AG04449 (cell line): ENCODE data around the gene KIAA2012.
A peak's percentile ranks its signal among the peaks of the same experiment; 100 is the strongest.

Experiments
- CTCF ChIA-PET: fragments of 350-600 bp; formaldehyde crosslinking; extraction: SDS; loops from one replicate; lab custom pipeline; 2021; ENCODE audit warnings: antibody characterized with exemption; lab: Yijun Ruan, JAX
- POLR2A ChIA-PET: fragments of 400-600, 350-600 bp; formaldehyde crosslinking; extraction: SDS; loops from one replicate; lab custom pipeline; 2020; ENCODE audit warnings: antibody characterized with exemption, inconsistent platforms; lab: Yijun Ruan, JAX
- DNase-seq: peaks from one replicate; pipeline ENCODE4 v3.0.0-alpha.2; 2010; ENCODE audit warnings: low read depth, low spot score
- H3K4me3 ChIP-seq: 2 replicates; pipeline ENCODE4 v1.5.1; 2011; ENCODE audit warnings: low read depth, mild to moderate bottlenecking, control low read depth, low read length
- CTCF ChIP-seq: IDR thresholded peaks from one replicate; pipeline ENCODE4 v1.5.1; 2011; ENCODE audit warnings: mild to moderate bottlenecking, moderate library complexity, low read length, control low read depth, inconsistent platforms; ENCODE audit not compliant: insufficient read depth; ENCODE audit errors: missing control alignments

KIAA2012 gene

GRCh38 chr2:202165945-202166344 is 92.9 kb downstream of the KIAA2012 start:
- H3K4me3 ChIP-seq: no peak overlapping the region
- TF ChIP-seq CTCF: no peak
- no peak for DNase-seq
- ChIA-PET POLR2A (no interaction called here), CTCF (interaction anchor here (1.6 to 1.9 kb wide), 2 partner anchors 13 to 130 kb away, joined by 4 to 10 read pairs; no protein-coding TSS in a partner anchor)

- CTCF ChIA-PET: interaction anchor here (1.4 to 3.7 kb wide), 3 partner anchors 10 to 309 kb away, joined by 3 to 30 read pairs (median 6); no protein-coding TSS in a partner anchor
- no peak for DNase-seq
- H3K4me3 ChIP-seq: no peak overlapping the region
- POLR2A ChIA-PET: no interaction called here
- TF ChIP-seq CTCF: no peak
Measured at GRCh38 chr2:202169131-202169530, 96.1 kb downstream of the KIAA2012 start.

- no peak overlapping the region for H3K4me3 ChIP-seq
- ChIA-PET CTCF (interaction anchor here (1.0 to 3.7 kb wide), 9 partner anchors 9 to 375 kb away, joined by 3 to 30 read pairs (median 6); no protein-coding TSS in a partner anchor), POLR2A (interaction anchor here (1.5 kb wide), 1 partner anchor 134 kb away, joined by 4 read pairs; no protein-coding TSS in a partner anchor)
- DNase-seq: no peak
- TF ChIP-seq CTCF: no peak
Measured at GRCh38 chr2:202169832-202170424, 96.9 kb downstream of the KIAA2012 start.

GRCh38 chr2:202171241-202171825 is 98.3 kb downstream of the KIAA2012 start:
- POLR2A ChIA-PET: interaction anchor here (1.5 kb wide), 1 partner anchor 135 kb away, joined by 4 read pairs; no protein-coding TSS in a partner anchor
- CTCF ChIA-PET: interaction anchor here (0.6 to 3.7 kb wide), 16 partner anchors 8 to 375 kb away, joined by 3 to 30 read pairs (median 4); no protein-coding TSS in a partner anchor

GRCh38 chr2:202172439-202173211 is 99.6 kb downstream of the KIAA2012 start:
- ChIA-PET CTCF (interaction anchor here (1.0 to 3.7 kb wide), 12 partner anchors 7 to 377 kb away, joined by 3 to 30 read pairs (median 6); no protein-coding TSS in a partner anchor), POLR2A (no interaction called here)
- no peak overlapping the region for H3K4me3 ChIP-seq
- no peak for DNase-seq
- TF ChIP-seq CTCF: no peak

More at GRCh38 chr2:202171241-202171825, 98.3 kb downstream of the KIAA2012 start:
- peak overlapping the region; percentile 29; the same call in 1 of the 2 replicates for H3K4me3 ChIP-seq
- no peak for TF ChIP-seq CTCF
- DNase-seq: no peak
